Erythroblast (primary cell): Measurements from ENCODE around the gene PRPSAP2.

ENCODE experiments used
- GATA1 ChIP-seq: IDR thresholded peaks from 2 replicates; pipeline ENCODE4 v1.6.1; 2011; ENCODE audit warnings: low read depth, mild to moderate bottlenecking, control low read depth, low read length, moderate library complexity
- POLR2A ChIP-seq: IDR thresholded peaks from 2 replicates; pipeline ENCODE4 v1.6.1; 2011; ENCODE audit warnings: mild to moderate bottlenecking, low read length

- TF ChIP-seq POLR2A (no peak), GATA1 (no peak)
Measured at GRCh38 chr17:18910326-18910725, 52.4 kb downstream of the PRPSAP2 start.
